ENCODE data around the gene CEP131. TPM values are rescaled to one million over a fixed set of nuclear protein-coding genes. Genes with fewer than 3 reads are reported as not detected.

CEP131 gene
- 21.3 and 33.0 TPM in 2 replicates for polyA plus RNA-seq
- polyA minus RNA-seq, result 25.6 and 32.9 TPM in 2 replicates

GRCh38 chr17:81222906-81223761, at the start of gene CEP131:
CEP131 (minus strand) TSS chr17:81222965; CDS start chr17:81220056, 2,909 bp downstream.
- Histone ChIP-seq H3K9ac (ENCODE audit: low read length) (peak within 1 kb of the TSS; percentile 71), H3K36me3 (ENCODE audit: insufficient read depth, low read length) (no peaks in the 10 kb centered on the region), H3K4me3 (ENCODE audit: low read length) (peak within 1 kb of the TSS; percentile 92), H3K9me2 (ENCODE audit: insufficient read depth, low read length) (no peaks in the 10 kb centered on the region), H4K20me1 (ENCODE audit: insufficient read depth) (no peaks in the 10 kb centered on the region), H3K27ac (ENCODE audit: low read length) (no peak within 1 kb of the TSS), H3F3A (ENCODE audit: insufficient read depth, low read length, poor library complexity, severe bottlenecking) (no peaks in the 10 kb centered on the region), H3K27me3 (ENCODE audit: insufficient read depth, low read depth, low read length) (no peaks in the 10 kb centered on the region), H3K79me2 (replicated peaks; ENCODE audit: insufficient read depth, low read length) (peaks cover 14% of the 10 kb centered on the region), H3K4me2 (ENCODE audit: low read length) (peak within 1 kb of the TSS; percentile 84), H2AFZ (ENCODE audit: low read depth, low read length) (no peak within 1 kb of the TSS), H3K9me3 (ENCODE audit: low read length) (no peaks in the 10 kb centered on the region)
- peak; percentile 55 for TF ChIP-seq MXI1 (conservative IDR thresholded peaks at IDR 0.05; ENCODE audit: poor library complexity, severe bottlenecking)
- TF ChIP-seq POLR2AphosphoS5 (IDR thresholded peaks at IDR 0.05), result peak; percentile 76
- no peak for TF ChIP-seq REST (IDR thresholded peaks at IDR 0.05; ENCODE audit: borderline replicate concordance)

GRCh38 chr17:81271226-81271625, 48.5 kb upstream of the CEP131 start:
- Histone ChIP-seq H3K9me2 (ENCODE audit: insufficient read depth, low read length) (no peaks in the 10 kb centered on the region), H3K9ac (ENCODE audit: low read length) (no peak overlapping the region), H2AFZ (ENCODE audit: low read depth, low read length) (no peak overlapping the region), H3K36me3 (ENCODE audit: insufficient read depth, low read length) (no peaks in the 10 kb centered on the region), H3K4me2 (ENCODE audit: low read length) (no peak overlapping the region), H3K79me2 (replicated peaks; ENCODE audit: insufficient read depth, low read length) (no peaks in the 10 kb centered on the region), H4K20me1 (ENCODE audit: insufficient read depth) (no peaks in the 10 kb centered on the region), H3K27me3 (ENCODE audit: insufficient read depth, low read depth, low read length) (no peaks in the 10 kb centered on the region), H3K27ac (ENCODE audit: low read length) (no peak overlapping the region), H3K9me3 (ENCODE audit: low read length) (no peaks in the 10 kb centered on the region), H3K4me3 (ENCODE audit: low read length) (no peak overlapping the region), H3F3A (ENCODE audit: insufficient read depth, low read length, poor library complexity, severe bottlenecking) (no peaks in the 10 kb centered on the region)
- TF ChIP-seq POLR2AphosphoS5 (IDR thresholded peaks at IDR 0.05), result no peak

GRCh38 chr17:81270279-81270678, 47.5 kb upstream of the CEP131 start:
- Histone ChIP-seq H4K20me1 (ENCODE audit: insufficient read depth) (no peaks in the 10 kb centered on the region), H3K27ac (ENCODE audit: low read length) (no peak overlapping the region), H3K9ac (ENCODE audit: low read length) (no peak overlapping the region), H3F3A (ENCODE audit: insufficient read depth, low read length, poor library complexity, severe bottlenecking) (no peaks in the 10 kb centered on the region), H3K27me3 (ENCODE audit: insufficient read depth, low read depth, low read length) (no peaks in the 10 kb centered on the region), H3K4me2 (ENCODE audit: low read length) (no peak overlapping the region), H3K79me2 (replicated peaks; ENCODE audit: insufficient read depth, low read length) (no peaks in the 10 kb centered on the region), H3K36me3 (ENCODE audit: insufficient read depth, low read length) (no peaks in the 10 kb centered on the region), H2AFZ (ENCODE audit: low read depth, low read length) (no peak overlapping the region), H3K4me3 (ENCODE audit: low read length) (no peak overlapping the region), H3K9me2 (ENCODE audit: insufficient read depth, low read length) (no peaks in the 10 kb centered on the region), H3K9me3 (ENCODE audit: low read length) (no peaks in the 10 kb centered on the region)
- TF ChIP-seq EP300 (conservative IDR thresholded peaks at IDR 0.05; ENCODE audit: poor library complexity, severe bottlenecking) (no peak), EZH2 (IDR thresholded peaks at IDR 0.05; ENCODE audit: borderline replicate concordance, insufficient read depth, low read length, poor library complexity, severe bottlenecking) (no peak), REST (IDR thresholded peaks at IDR 0.05; ENCODE audit: borderline replicate concordance) (no peak), RAD21 (conservative IDR thresholded peaks at IDR 0.05) (no peak), TAF1 (IDR thresholded peaks at IDR 0.05; ENCODE audit: low read depth) (no peak), POLR2AphosphoS5 (IDR thresholded peaks at IDR 0.05) (no peak)
